Measurements from ENCODE around the gene SPEG. TPM values are rescaled to one million over a fixed set of nuclear protein-coding genes. Genes with fewer than 3 reads are reported as not detected.
A peak's percentile ranks its signal among the peaks of the same experiment; 100 is the strongest.

Gene SPEG
- total RNA-seq, 1 experiment from 2014 or later = 56.6 TPM

- Histone ChIP-seq H4K20me1 (ENCODE audit: insufficient read depth) (no peaks in the 10 kb centered on the region), H3K79me2 (ENCODE audit: insufficient read depth, low read length) (no peaks in the 10 kb centered on the region; the same call in 1 of the 2 replicates), H3K9me3 (ENCODE audit: control insufficient read depth in 1 of 2, insufficient read depth in 1 of 2, low read depth in 1 of 2, low read length in 2 of 2) (no peaks in the 10 kb centered on the region), H3K4me1 (ENCODE audit: control insufficient read depth in 1 of 2, insufficient read depth in 2 of 2, low read length in 2 of 2) (peaks cover 26 to 42% of the 10 kb centered on the region in 2 experiments), H3K36me3 (ENCODE audit: control insufficient read depth in 1 of 2, insufficient read depth in 2 of 2, low read length in 2 of 2) (peaks cover 0 to 4% of the 10 kb centered on the region in 2 experiments; a peak in 1 of 4 replicates), H3K27me3 (ENCODE audit: insufficient read depth, low read length) (no peaks in the 10 kb centered on the region), H2AFZ (ENCODE audit: low read depth, low read length, poor library complexity, severe bottlenecking) (no peak overlapping the region), H3K9ac (ENCODE audit: low read length) (peak overlapping the region; percentile 49), H3K9me2 (ENCODE audit: insufficient read depth) (no peaks in the 10 kb centered on the region), H3K27ac (ENCODE audit: low read depth, low read length) (peak overlapping the region; percentile 75), H3K4me3 (replicated peaks in 1 of 2; ENCODE audit: low read depth in 1 of 2, low read length in 2 of 2) (no peak overlapping the region), H3K4me2 (ENCODE audit: low read length) (peak overlapping the region; percentile 70)
- no peak for DNase-seq (ENCODE audit: low read depth, low spot score)
- RAD21 ChIA-PET (ENCODE audit: low non-redundant PET in 1 of 2, low total read pairs in 2 of 2, uncharacterized antibody in 2 of 2, unreplicated experiment in 2 of 2) = no interaction called here
- no peak for ATAC-seq
- CTCF ChIA-PET = interaction anchor here (1.5 to 2.8 kb wide), 2 partner anchors 12 to 18 kb away, joined by 4 to 17 read pairs; partner anchors contain the start of gene SPEG
- no TSS peak for BruUV-seq (replicated peaks)
- POLR2A ChIA-PET = no interaction called here
- intact Hi-C loops (cut with micrococcal nuclease) = no loop called here
- TF ChIP-seq TCF7L2 (IDR thresholded peaks at IDR 0.05; ENCODE audit: borderline replicate concordance, extremely low read depth, insufficient read depth, insufficient read length) = peak; percentile 39
- TF ChIP-seq POLR2AphosphoS5 (IDR thresholded peaks at IDR 0.05; ENCODE audit: low read depth, low read length) = 0 out of 2 replicates have a peak, but pooled peaks have one; percentile 18
- TF ChIP-seq SRF (IDR thresholded peaks at IDR 0.05; ENCODE audit: low read depth) = no peak
Observed at GRCh38 chr2:219451661-219452360, 17.2 kb downstream of the SPEG start.

- Histone ChIP-seq H2AFZ (ENCODE audit: low read depth, low read length, poor library complexity, severe bottlenecking) (no peak overlapping the region), H3K79me2 (ENCODE audit: insufficient read depth, low read length) (no peaks in the 10 kb centered on the region; the same call in 1 of the 2 replicates), H3K27ac (ENCODE audit: low read depth, low read length) (peak overlapping the region; percentile 75), H4K20me1 (ENCODE audit: insufficient read depth) (no peaks in the 10 kb centered on the region), H3K9me3 (ENCODE audit: control insufficient read depth in 1 of 2, insufficient read depth in 1 of 2, low read depth in 1 of 2, low read length in 2 of 2) (no peaks in the 10 kb centered on the region), H3K27me3 (ENCODE audit: insufficient read depth, low read length) (no peaks in the 10 kb centered on the region), H3K36me3 (ENCODE audit: control insufficient read depth in 1 of 2, insufficient read depth in 2 of 2, low read length in 2 of 2) (0 out of 4 replicates have a peak, but pooled peaks cover 0 to 4% of the 10 kb centered on the region in 2 experiments), H3K9ac (ENCODE audit: low read length) (peak overlapping the region; percentile 49), H3K9me2 (ENCODE audit: insufficient read depth) (no peaks in the 10 kb centered on the region), H3K4me3 (replicated peaks in 1 of 2; ENCODE audit: low read depth in 1 of 2, low read length in 2 of 2) (peak overlapping the region in 1 of 2 experiments; percentile 17; a peak in 2 of 4 replicates), H3K4me1 (ENCODE audit: control insufficient read depth in 1 of 2, insufficient read depth in 2 of 2, low read length in 2 of 2) (peaks cover 26 to 50% of the 10 kb centered on the region in 2 experiments), H3K4me2 (ENCODE audit: low read length) (peak overlapping the region; percentile 70)
- ATAC-seq (peak; percentile 87), DNase-seq (ENCODE audit: low read depth, low spot score) (peak; percentile 71)
- RAD21 ChIA-PET (ENCODE audit: low non-redundant PET in 1 of 2, low total read pairs in 2 of 2, uncharacterized antibody in 2 of 2, unreplicated experiment in 2 of 2) = interaction anchor here in 1 of 2 experiments (0.7 kb wide), 1 partner anchor 85 kb away, joined by 3 read pairs; no protein-coding TSS in a partner anchor
- no TSS peak for BruUV-seq (replicated peaks)
- TF ChIP-seq POLR2AphosphoS5 (IDR thresholded peaks at IDR 0.05; ENCODE audit: low read depth, low read length) (peak; percentile 61), ZNF274 (IDR thresholded peaks at IDR 0.05; ENCODE audit: low read depth, low read length) (no peak), YY1 (IDR thresholded peaks at IDR 0.05; ENCODE audit: extremely low read depth, insufficient replicate concordance, low read depth, low read length) (peak; percentile 69), TCF7L2 (IDR thresholded peaks at IDR 0.05; ENCODE audit: borderline replicate concordance, extremely low read depth, insufficient read depth, insufficient read length) (peak; percentile 19)
- CTCF ChIA-PET = interaction anchor here (1.0 to 2.8 kb wide), 6 partner anchors 10 to 77 kb away, joined by 3 to 17 read pairs (median 6); partner anchors contain the start of gene SPEG
- POLR2A ChIA-PET = interaction anchor here (0.6 to 1.6 kb wide), 4 partner anchors 10 to 46 kb away, joined by 3 to 15 read pairs (median 4); partner anchors contain the start of gene GMPPA
- intact Hi-C loops (cut with micrococcal nuclease) = no loop called here
Observed at GRCh38 chr2:219452361-219453317, 18.0 kb downstream of the SPEG start.
